GM21360 (cell line): Measurements from ENCODE around the gene HPCAL1.

Experiments used
- ATAC-seq: cut with Tn5 transposase; IDR thresholded peaks from one replicate; pipeline ENCODE4 v1.9.1; 2021; ENCODE audit warnings: mild to moderate bottlenecking, moderate library complexity; ENCODE audit not compliant: unreplicated experiment

Gene HPCAL1

GRCh38 chr2:10333966-10334365 is 31.3 kb downstream of the HPCAL1 start:
- ATAC-seq, result no peak

DNA sequence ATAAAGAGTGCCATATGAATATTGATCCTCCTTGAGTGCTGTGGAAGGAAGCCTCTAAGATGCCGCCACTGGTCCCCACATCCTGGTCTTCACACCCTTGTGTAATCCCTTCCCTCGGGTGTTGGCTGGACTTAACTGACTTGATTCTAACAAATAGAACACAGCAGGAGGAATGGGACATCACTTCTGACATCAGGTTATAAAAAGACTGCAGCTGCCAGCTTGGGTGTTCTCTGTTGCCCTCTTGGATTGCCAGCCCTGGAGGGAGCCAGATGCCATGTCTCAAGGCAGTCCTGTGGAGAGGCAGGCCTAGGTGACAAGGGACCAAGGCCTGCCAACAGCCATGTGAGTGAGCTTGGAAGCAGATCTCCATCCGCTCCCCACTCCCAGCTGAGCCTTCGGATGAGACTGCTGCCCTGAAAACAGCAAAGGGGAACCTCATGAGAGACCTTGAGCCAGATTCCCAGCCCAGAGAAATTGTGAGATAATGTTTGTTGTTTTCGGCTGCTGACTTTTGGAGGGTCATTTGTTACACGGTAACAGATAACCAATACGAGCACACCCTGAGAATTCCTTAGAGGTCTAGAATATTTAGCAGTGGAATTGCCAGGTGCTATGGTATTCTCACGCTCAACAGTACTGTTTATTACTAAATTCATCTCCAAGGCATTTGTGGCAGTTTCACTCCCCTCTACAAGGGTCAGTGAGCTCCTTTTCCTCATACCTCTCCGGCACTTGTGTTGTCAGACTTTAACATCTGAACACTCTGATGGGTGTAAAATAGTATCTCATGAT is 32.5 kb downstream of the HPCAL1 start:
- ATAC-seq, result no peak

DNA sequence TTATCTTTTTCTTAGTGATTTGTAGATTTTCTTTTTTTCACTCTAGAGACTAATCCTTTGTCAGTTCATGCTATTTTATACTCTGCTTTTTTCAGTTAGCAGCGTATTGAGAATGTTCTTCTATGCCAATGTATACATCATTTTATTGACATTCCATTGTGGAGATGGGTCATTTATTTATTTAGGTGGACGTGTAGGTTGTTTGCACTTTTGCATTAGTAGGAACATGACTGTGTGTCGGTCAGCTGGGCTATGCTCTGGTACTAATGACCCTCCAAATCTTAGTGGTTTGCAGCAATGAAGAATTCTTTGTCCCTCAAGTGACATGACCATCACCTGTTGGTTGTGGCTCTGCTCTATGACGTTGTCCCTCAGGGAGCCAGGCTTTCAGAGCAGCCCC is 33.6 kb downstream of the HPCAL1 start:
- ATAC-seq, result no peak

DNA sequence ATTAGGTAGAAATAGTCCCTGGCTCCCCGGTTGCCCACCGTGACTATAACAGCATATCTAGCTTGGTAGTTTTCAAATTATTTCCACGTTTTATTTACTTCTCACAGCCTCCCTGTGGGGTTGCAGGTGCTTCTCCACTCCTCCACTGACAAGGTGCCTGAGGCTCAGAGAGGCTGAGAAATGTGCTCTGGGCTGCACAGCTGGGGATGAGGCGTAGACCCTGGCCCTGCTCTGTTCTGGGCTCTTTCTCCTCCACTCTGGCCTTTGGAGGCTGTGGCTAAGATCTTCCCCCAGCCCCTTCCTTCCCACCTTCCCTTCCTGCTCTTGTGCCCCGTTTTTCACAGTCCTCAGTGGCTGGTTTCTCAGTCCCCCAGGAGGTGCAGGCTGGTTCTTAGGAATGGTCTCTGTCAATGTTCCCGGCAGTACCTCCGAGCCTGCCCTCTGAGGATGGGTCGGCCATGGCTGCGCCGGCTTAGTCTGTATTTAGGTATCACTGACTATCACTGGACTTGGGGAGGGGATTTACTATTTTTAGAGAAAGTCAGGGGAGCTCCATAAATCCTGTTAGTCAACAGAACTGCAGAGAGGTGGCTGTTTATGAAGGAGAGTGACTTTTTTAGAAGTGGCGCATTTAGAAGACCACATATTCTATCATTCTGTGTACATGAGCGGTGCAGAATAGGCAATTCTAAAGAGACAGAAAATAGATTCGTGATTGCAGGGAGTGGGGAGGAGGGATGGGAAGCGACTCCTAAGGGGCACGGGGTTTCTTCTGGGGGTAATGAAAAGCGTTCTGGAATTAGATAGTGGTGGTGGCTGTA is 35.0 kb downstream of the HPCAL1 start:
- ATAC-seq, result no peak

- no peak for ATAC-seq
These were observed 35.8 kb downstream of the HPCAL1 start for GRCh38 chr2:10338270-10339188.

DNA sequence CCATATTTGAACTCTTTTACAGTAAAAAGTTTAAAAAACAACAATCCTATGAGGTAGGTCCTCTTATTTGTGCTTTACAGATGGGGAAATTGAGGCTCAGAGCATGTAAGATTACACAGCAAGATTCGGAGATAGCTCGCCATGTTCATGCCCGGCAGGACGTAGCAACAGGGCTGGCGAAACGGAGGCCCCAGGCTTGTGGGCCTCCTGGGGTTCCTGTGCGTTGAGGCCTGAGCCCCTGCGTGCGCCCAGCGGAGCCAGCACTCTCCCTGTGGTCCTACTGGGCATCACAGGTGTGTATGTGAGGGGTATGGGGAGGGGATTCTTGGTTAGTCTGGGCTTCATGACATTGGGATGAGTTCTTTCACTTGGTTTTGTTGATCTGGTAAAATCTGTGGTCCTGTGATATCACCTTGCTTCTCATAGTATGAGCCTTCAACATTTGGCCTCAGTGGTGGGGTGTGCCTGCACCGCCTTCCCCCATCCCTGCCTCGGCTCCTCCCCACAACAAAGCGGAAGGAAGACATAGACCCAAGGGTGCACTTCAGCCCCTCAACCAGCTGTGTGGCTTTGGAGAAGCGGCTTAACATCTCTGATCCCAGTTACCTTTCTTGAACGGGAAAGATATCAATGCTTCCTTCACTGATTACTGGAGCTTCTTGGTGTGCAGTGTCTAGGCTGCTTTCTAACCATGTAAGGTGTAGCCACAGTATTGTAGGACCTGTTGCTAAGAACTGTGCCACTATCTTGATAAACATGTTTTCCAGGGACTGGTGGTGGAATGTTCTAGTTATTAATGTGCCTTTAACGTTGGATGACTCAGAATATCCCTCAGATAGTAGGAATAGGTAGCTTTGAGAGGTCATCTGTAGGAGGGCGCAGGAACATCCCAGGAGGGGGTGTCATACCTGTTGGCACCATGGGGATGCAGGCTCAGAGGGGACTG is 37.2 kb downstream of the HPCAL1 start:
- no peak for ATAC-seq

DNA sequence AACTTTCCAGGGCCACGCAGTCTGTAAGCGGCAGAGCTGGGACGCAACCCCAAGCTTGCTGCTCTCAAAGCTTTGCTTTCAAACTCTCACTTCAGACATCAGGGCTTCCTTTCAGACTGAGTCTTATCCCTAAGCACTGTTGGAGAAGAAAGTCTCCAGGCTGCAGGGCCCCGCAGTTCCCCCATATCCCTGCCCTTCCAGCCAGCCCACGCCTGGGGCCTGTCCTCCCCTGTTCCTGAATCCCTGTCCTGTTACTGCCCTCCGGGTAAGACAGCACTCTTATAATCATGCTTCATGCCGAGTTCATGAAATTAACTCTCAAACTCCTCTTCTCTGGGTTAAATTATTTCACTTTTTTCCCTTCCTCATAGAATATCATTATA is 37.9 kb downstream of the HPCAL1 start:
- ATAC-seq, result no peak

GRCh38 chr2:10341193-10341592 is 38.5 kb downstream of the HPCAL1 start:
- no peak for ATAC-seq

DNA sequence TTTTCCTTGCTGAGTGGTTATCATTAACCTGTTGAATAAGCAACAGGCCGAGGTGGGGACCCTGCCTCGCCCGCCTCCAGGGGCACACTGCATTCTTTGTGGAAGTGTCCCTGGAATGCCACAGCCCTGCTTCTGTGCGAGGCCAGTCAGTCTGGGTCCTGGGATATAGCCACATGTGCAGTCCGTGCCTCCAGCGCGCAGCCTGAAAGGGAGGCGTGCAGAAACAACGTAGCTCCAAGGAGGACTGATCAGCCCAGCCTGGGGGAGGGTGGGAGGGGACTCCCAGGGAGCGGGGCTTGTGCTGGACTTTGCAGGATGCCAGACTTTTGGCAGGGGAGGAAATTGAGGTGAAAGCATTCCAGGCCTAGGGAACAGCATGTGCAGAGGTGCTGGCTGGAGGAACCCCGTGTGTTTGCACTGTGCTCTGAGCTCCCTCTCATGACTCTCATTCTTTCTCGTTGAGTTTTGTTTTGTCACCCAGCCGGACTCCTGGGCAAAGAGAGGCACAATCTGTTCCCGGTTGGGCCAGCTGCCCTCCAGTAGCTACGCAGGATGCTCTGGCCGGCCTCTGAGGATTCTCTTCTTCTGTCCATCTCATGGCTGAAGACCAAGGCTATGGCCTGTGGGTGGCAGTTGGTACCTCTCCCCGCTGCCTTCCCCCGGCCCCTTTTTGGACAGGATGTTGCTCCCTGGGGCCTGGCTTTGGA is 39.7 kb downstream of the HPCAL1 start:
- no peak for ATAC-seq

GRCh38 chr2:10343191-10343590 is 40.5 kb downstream of the HPCAL1 start:
- ATAC-seq, result no peak

GRCh38 chr2:10343658-10344057 is 41.0 kb downstream of the HPCAL1 start:
- no peak for ATAC-seq

- no peak for ATAC-seq
These were observed 41.7 kb downstream of the HPCAL1 start for GRCh38 chr2:10344105-10345066.

DNA sequence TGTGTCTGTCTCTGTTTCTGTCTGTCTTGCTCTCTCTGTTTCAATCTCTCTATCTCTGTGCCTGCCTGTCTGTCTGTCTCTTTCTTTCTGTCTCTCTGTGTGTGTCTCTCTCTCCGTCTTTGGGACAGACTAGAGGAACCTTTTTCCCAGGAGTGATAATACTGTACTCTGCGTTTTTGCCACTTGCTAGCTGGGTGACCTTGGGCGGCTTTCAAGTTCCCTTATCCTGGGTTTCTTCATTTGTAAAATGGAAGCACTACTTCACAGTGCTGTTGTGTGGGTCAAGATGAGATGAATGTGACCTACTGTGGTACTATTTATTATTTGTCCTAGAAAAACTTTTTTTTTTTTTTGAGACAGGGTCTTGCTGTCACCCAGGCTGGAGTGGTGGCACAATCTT is 42.4 kb downstream of the HPCAL1 start:
- ATAC-seq, result no peak

- ATAC-seq, result no peak
These were observed 43.1 kb downstream of the HPCAL1 start for GRCh38 chr2:10345813-10346212.

DNA sequence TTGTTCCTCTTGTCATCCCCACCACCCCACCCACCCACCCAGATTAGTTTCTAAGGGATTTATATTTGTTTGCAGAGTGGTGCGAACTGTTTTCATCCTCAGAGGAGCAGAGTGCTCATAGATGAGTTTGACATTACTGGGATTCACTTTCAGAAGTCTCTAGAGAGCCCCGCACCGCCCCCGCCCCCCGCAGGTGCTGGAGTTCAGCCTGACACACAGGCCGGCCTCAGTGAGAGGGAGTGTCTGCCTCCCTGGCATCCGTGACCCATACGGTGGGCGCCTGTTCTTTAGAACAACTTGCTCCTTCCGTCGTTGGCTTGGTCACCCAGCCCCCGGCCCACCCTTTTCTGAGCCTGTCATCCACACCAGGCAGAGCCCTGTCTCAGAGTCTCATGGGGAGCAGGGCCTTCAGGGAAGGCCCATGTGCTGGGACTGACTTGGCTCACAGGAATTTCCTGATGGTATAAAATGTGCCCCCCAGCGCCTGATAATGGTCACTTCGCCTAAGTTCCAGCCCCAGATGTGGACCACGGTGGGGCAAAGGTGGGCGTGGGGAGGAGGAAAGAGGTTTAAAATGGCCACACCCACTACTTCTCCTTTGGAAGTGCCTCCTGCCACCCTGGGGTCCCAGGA is 44.3 kb downstream of the HPCAL1 start:
- ATAC-seq, result no peak

DNA sequence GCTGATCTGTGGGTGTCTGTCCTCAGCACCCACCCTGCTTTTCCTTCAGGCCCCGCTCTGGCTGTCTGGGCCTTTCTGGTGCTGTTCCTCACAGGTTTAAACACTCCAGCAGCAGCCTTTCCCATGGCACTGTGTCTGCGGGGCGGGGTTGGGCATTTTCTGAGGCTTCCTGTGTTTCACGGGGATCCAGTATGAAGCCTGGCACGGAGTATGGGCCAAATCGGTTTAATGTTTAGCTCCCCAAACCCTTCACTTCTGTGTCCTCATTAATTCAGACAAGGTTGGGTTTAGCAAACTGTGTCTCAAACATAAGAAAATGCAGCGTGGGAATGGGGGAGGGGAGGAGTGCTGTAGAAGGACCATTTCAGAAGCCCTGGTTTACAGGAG is 44.9 kb downstream of the HPCAL1 start:
- ATAC-seq, result no peak

- no peak for ATAC-seq
These were observed 46.2 kb downstream of the HPCAL1 start for GRCh38 chr2:10348891-10349290.

GRCh38 chr2:10350761-10351160 is 48.1 kb downstream of the HPCAL1 start:
- no peak for ATAC-seq
